ENCODE results near the gene ADORA2A. TPM values are rescaled to one million over a fixed set of nuclear protein-coding genes. Genes with fewer than 3 reads are reported as not detected.

ADORA2A gene
- 3.2 and 3.9 TPM in 2 replicates for total RNA-seq

GRCh38 chr22:24427500-24428164 lies at the start of gene ADORA2A:
TSS of gene ADORA2A (plus strand) at chr22:24427599. CDS start at chr22:24433405, 5,806 bp downstream.
- DNase-seq (ENCODE audit: low read depth), result no peak
- no peak within 1 kb of the TSS for H3K4me3 ChIP-seq (ENCODE audit: low read depth, low read length)
- TF ChIP-seq CTCF (IDR thresholded peaks at IDR 0.05; ENCODE audit: insufficient read depth, low read depth, low read length), result no peak

- TF ChIP-seq CTCF (IDR thresholded peaks at IDR 0.05; ENCODE audit: insufficient read depth, low read depth, low read length), result no peak
- no peak overlapping the region for H3K4me3 ChIP-seq (ENCODE audit: low read depth, low read length)
- DNase-seq (ENCODE audit: low read depth), result no peak
These were observed 47.9 kb upstream of the ADORA2A start for GRCh38 chr22:24379536-24379935.

GRCh38 chr22:24380220-24380904 lies 47.0 kb upstream of the ADORA2A start:
- TF ChIP-seq CTCF (IDR thresholded peaks at IDR 0.05; ENCODE audit: insufficient read depth, low read depth, low read length), result no peak
- no peak overlapping the region for H3K4me3 ChIP-seq (ENCODE audit: low read depth, low read length)
- no peak for DNase-seq (ENCODE audit: low read depth)

- DNase-seq (ENCODE audit: low read depth), result no peak
- TF ChIP-seq CTCF (IDR thresholded peaks at IDR 0.05; ENCODE audit: insufficient read depth, low read depth, low read length), result no peak
- H3K4me3 ChIP-seq (ENCODE audit: low read depth, low read length), result no peak overlapping the region
These were observed 46.5 kb upstream of the ADORA2A start for GRCh38 chr22:24380905-24381230.

GRCh38 chr22:24383061-24383460 lies 44.3 kb upstream of the ADORA2A start:
- no peak for DNase-seq (ENCODE audit: low read depth)
- no peak for TF ChIP-seq CTCF (IDR thresholded peaks at IDR 0.05; ENCODE audit: insufficient read depth, low read depth, low read length)
- no peak overlapping the region for H3K4me3 ChIP-seq (ENCODE audit: low read depth, low read length)

GRCh38 chr22:24384131-24384530 lies 43.3 kb upstream of the ADORA2A start:
- H3K4me3 ChIP-seq (ENCODE audit: low read depth, low read length), result no peak overlapping the region
- no peak for DNase-seq (ENCODE audit: low read depth)
- TF ChIP-seq CTCF (IDR thresholded peaks at IDR 0.05; ENCODE audit: insufficient read depth, low read depth, low read length), result no peak

Measured in fibroblast of villous mesenchyme (primary cell).